ENCODE measurements around the gene PTGER4.
"Not testable (repeated sequence)": the region's sequence is repeated elsewhere in the genome, so short reads cannot be mapped to it uniquely, and the experiment has no call there.

The PTGER4 gene

GRCh38 chr5:40689438-40689837, 9.7 kb downstream of the PTGER4 start:
- peak in 1 of 3 experiments; percentile 34 for DNase-seq (ENCODE audit: low read depth in 3 of 3)

GRCh38 chr5:40690267-40690666, 10.6 kb downstream of the PTGER4 start:
- DNase-seq (ENCODE audit: low read depth in 3 of 3) = no peak

- DNase-seq (ENCODE audit: low read depth in 3 of 3) = no peak
Observed at GRCh38 chr5:40691894-40692293, 12.2 kb downstream of the PTGER4 start.

- no peak for DNase-seq (ENCODE audit: low read depth in 3 of 3)
Observed at GRCh38 chr5:40694433-40694832, 14.7 kb downstream of the PTGER4 start.

GRCh38 chr5:40700116-40700782, 20.5 kb downstream of the PTGER4 start:
- no peak for DNase-seq (ENCODE audit: low read depth in 3 of 3)

- not testable (repeated sequence) for DNase-seq (ENCODE audit: low read depth in 3 of 3)
Observed at GRCh38 chr5:40702027-40702426, 22.3 kb downstream of the PTGER4 start.

- not testable (repeated sequence) for DNase-seq (ENCODE audit: low read depth in 3 of 3)
Observed at GRCh38 chr5:40705484-40705883, 25.8 kb downstream of the PTGER4 start.

GRCh38 chr5:40710575-40710974, 30.9 kb downstream of the PTGER4 start:
- DNase-seq (ENCODE audit: low read depth in 3 of 3) = not testable (repeated sequence)

- DNase-seq (ENCODE audit: low read depth in 3 of 3) = no peak
Observed at GRCh38 chr5:40714001-40714400, 34.3 kb downstream of the PTGER4 start.

GRCh38 chr5:40716000-40716399, 36.3 kb downstream of the PTGER4 start:
- no peak for DNase-seq (ENCODE audit: low read depth in 3 of 3)

- DNase-seq (ENCODE audit: low read depth in 3 of 3) = no peak
Observed at GRCh38 chr5:40716590-40716989, 36.9 kb downstream of the PTGER4 start.

GRCh38 chr5:40717281-40717680, 37.6 kb downstream of the PTGER4 start:
- DNase-seq (ENCODE audit: low read depth in 3 of 3) = no peak

GRCh38 chr5:40720069-40720468, 40.4 kb downstream of the PTGER4 start:
- no peak for DNase-seq (ENCODE audit: low read depth in 3 of 3)

- not testable (repeated sequence) for DNase-seq (ENCODE audit: low read depth in 3 of 3)
Observed at GRCh38 chr5:40722497-40722911, 42.8 kb downstream of the PTGER4 start.

GRCh38 chr5:40733434-40733833, 53.7 kb downstream of the PTGER4 start:
- no peak for DNase-seq (ENCODE audit: low read depth in 3 of 3)

- DNase-seq (ENCODE audit: low read depth in 3 of 3) = no peak
Observed at GRCh38 chr5:40733879-40734563, 54.3 kb downstream of the PTGER4 start.

GRCh38 chr5:40734986-40735385, 55.3 kb downstream of the PTGER4 start:
- DNase-seq (ENCODE audit: low read depth in 3 of 3) = no peak

- DNase-seq (ENCODE audit: low read depth in 3 of 3) = no peak
Observed at GRCh38 chr5:40735609-40736008, 55.9 kb downstream of the PTGER4 start.

GRCh38 chr5:40736103-40736875, 56.6 kb downstream of the PTGER4 start:
- DNase-seq (ENCODE audit: low read depth in 3 of 3) = no peak

GRCh38 chr5:40738502-40738901, 58.8 kb downstream of the PTGER4 start:
- DNase-seq (ENCODE audit: low read depth in 3 of 3) = no peak
